PC-3 (cell line): ENCODE measurements around the gene MVB12B. TPM values are rescaled to one million over a fixed set of nuclear protein-coding genes. Genes with fewer than 3 reads are reported as not detected.

ENCODE experiments used
- ATAC-seq: fragments of 200-7000 bp; cut with Tn5 transposase; 2 replicates; pipeline ENCODE4 v1.9.1; 2020; ENCODE audit warnings: mild to moderate bottlenecking, moderate library complexity
- BruUV-seq: library from RNA; stranded (reverse); fragments of 400-500 nt; replicated peaks from 2 replicates; lab custom pipeline; 2021; lab: Mats Ljungman, UMichigan
- CTCF ChIA-PET: fragments of 300-600 bp; sonication (Branson Sonifier 250); formaldehyde crosslinking; loops from one replicate; lab custom pipeline; 2022; ENCODE audit warnings: antibody characterized with exemption; lab: Charles Lee
- POLR2A ChIA-PET: fragments of 300-600 bp; sonication (Branson Sonifier 250); formaldehyde crosslinking; loops from one replicate; lab custom pipeline; 2022; ENCODE audit warnings: antibody characterized with exemption; ENCODE audit not compliant: unreplicated experiment; lab: Charles Lee
- DNase-seq: peaks from one replicate; pipeline ENCODE4 v3.0.0-alpha.2; 2015
- H2AFZ ChIP-seq: fragments of 300-600 bp; sonication (generic); 2 replicates; pipeline ENCODE4 v1.6.0; 2016; ENCODE audit warnings: antibody characterized with exemption, low read length
- H3F3A ChIP-seq: fragments of 300-600 bp; sonication (generic); one replicate; pipeline ENCODE4 v1.6.0; 2017; ENCODE audit warnings: antibody characterized with exemption, low read length, control low read depth, mild to moderate bottlenecking; ENCODE audit not compliant: unreplicated experiment
- H3K27ac ChIP-seq: fragments of 300-600 bp; sonication (generic); 2 replicates; pipeline ENCODE4 v1.5.1; 2016; ENCODE audit warnings: mild to moderate bottlenecking, low read length
- H3K27me3 ChIP-seq: fragments of 300-600 bp; sonication (generic); 2 replicates; pipeline ENCODE4 v1.6.1; 2016; ENCODE audit warnings: low read length, mixed read lengths
- H3K36me3 ChIP-seq: fragments of 300-600 bp; sonication (generic); 2 replicates; pipeline ENCODE4 v1.6.1; 2016; ENCODE audit warnings: low read depth, mixed run types, low read length, mixed read lengths
- H3K4me1 ChIP-seq: fragments of 300-600 bp; sonication (generic); 2 replicates; pipeline ENCODE4 v1.5.1; 2016; ENCODE audit warnings: low read length; ENCODE audit not compliant: insufficient read depth
- H3K4me2 ChIP-seq: fragments of 300-600 bp; sonication (generic); 2 replicates; pipeline ENCODE4 v1.6.0; 2016; ENCODE audit warnings: low read length
- H3K4me3 ChIP-seq: fragments of 300-600 bp; sonication (generic); 2 replicates; pipeline ENCODE4 v1.5.1; 2016; ENCODE audit warnings: mild to moderate bottlenecking, low read length, mixed read lengths
- H3K79me2 ChIP-seq: fragments of 300-600 bp; sonication (generic); 2 replicates; pipeline ENCODE4 v1.6.1; 2017; ENCODE audit warnings: low read length, mixed read lengths
- H3K9ac ChIP-seq: fragments of 300-600 bp; sonication (generic); 2 replicates; pipeline ENCODE4 v1.6.0; 2016; ENCODE audit warnings: mild to moderate bottlenecking, low read length
- H3K9me2 ChIP-seq: fragments of 300-600 bp; sonication (generic); replicated peaks from 2 replicates; pipeline ENCODE4 v1.6.1; 2016; ENCODE audit warnings: mixed run types, low read length, mixed read lengths
- H3K9me3 ChIP-seq: fragments of 300-600 bp; sonication (generic); 2 replicates; pipeline ENCODE4 v1.6.1; 2016; ENCODE audit warnings: low read length, mixed read lengths
- H4K20me1 ChIP-seq: fragments of 300-600 bp; sonication (generic); 2 replicates; pipeline ENCODE4 v1.6.1; 2016; ENCODE audit warnings: low read length, mixed read lengths
- EZH2 ChIP-seq: fragments of 300-600 bp; sonication (generic); IDR thresholded peaks from one replicate; pipeline ENCODE4 v1.6.1; 2017; ENCODE audit warnings: antibody characterized with exemption, mild to moderate bottlenecking, low read length; ENCODE audit not compliant: unreplicated experiment
- EZH2phosphoT487 ChIP-seq: fragments of 300-600 bp; sonication (generic); IDR thresholded peaks from 2 replicates; pipeline ENCODE4 v1.6.1; 2018; ENCODE audit warnings: mild to moderate bottlenecking, antibody characterized with exemption, low read length, borderline replicate concordance
- intact Hi-C: fragments of 100-400 bp; cut with micrococcal nuclease; formaldehyde crosslinking; loops from 2 replicates; pipeline ENCODE4 v1.9.0; 2023
- total RNA-seq: library from RNA; depleted of rRNA; stranded (reverse); fragments of >200 nt; gene quantifications from 2 replicates; pipeline ENCODE4 v1.2.3, GENCODE V29; 2014
- TF ChIP-seq, protein P1 (sequence below): fragments of 300-600 bp; sonication (generic); conservative IDR thresholded peaks from 2 replicates; pipeline ENCODE4 v1.5.1; 2017; ENCODE audit warnings: antibody characterized with exemption, low read depth, mild to moderate bottlenecking, low read length

MVB12B gene
- total RNA-seq, 1 experiment from 2014 or later, result 7.2 TPM

DNA sequence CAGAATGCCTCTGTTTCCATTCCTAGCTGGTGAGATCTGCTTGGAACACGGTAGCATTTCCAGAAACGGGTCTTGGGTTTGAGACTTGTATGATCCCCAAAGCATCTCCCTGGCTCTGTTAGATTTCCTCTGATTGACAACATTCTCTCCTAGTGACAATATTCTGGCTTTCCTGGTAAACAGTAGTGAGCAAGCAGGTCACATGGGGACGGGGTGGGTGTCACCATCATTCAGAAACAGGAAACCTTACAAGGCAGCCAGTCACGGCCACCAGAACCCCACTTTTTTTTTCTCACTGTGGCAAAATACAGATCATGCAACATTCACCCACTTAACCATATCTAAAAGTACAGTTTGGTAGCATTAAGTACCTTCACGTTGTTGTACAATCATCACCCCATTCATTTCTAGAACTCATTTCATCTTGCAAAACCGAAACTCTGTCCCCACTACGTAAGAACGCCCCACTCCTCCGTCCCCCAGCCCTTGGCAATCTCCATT is 197.0 kb downstream of the MVB12B start:
- H3F3A ChIP-seq, result no peaks in the 10 kb centered on the region
- DNase-seq, result no peak
- H3K9ac ChIP-seq, result no peak overlapping the region
- intact Hi-C loops, result no loop called here
- no peak overlapping the region; the same call in 1 of the 2 replicates for H3K4me2 ChIP-seq
- H3K9me3 ChIP-seq, result no peaks in the 10 kb centered on the region
- H3K9me2 ChIP-seq, result no peaks in the 10 kb centered on the region
- CTCF ChIA-PET, result no interaction called here
- H3K4me3 ChIP-seq, result no peak overlapping the region
- no TSS peak for BruUV-seq
- H3K79me2 ChIP-seq, result no peaks in the 10 kb centered on the region
- TF ChIP-seq EZH2 (no peak), EZH2phosphoT487 (no peak)
- TF ChIP-seq, protein P1, sequence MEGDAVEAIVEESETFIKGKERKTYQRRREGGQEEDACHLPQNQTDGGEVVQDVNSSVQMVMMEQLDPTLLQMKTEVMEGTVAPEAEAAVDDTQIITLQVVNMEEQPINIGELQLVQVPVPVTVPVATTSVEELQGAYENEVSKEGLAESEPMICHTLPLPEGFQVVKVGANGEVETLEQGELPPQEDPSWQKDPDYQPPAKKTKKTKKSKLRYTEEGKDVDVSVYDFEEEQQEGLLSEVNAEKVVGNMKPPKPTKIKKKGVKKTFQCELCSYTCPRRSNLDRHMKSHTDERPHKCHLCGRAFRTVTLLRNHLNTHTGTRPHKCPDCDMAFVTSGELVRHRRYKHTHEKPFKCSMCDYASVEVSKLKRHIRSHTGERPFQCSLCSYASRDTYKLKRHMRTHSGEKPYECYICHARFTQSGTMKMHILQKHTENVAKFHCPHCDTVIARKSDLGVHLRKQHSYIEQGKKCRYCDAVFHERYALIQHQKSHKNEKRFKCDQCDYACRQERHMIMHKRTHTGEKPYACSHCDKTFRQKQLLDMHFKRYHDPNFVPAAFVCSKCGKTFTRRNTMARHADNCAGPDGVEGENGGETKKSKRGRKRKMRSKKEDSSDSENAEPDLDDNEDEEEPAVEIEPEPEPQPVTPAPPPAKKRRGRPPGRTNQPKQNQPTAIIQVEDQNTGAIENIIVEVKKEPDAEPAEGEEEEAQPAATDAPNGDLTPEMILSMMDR, result no peak
- no peaks in the 10 kb centered on the region for H3K36me3 ChIP-seq
- POLR2A ChIA-PET, result no interaction called here
- ATAC-seq, result no peak
- no peaks in the 10 kb centered on the region for H3K4me1 ChIP-seq
- H3K27ac ChIP-seq, result no peak overlapping the region
- H2AFZ ChIP-seq, result no peak overlapping the region
- H3K27me3 ChIP-seq, result peaks cover 27% of the 10 kb centered on the region
- H4K20me1 ChIP-seq, result no peaks in the 10 kb centered on the region

DNA sequence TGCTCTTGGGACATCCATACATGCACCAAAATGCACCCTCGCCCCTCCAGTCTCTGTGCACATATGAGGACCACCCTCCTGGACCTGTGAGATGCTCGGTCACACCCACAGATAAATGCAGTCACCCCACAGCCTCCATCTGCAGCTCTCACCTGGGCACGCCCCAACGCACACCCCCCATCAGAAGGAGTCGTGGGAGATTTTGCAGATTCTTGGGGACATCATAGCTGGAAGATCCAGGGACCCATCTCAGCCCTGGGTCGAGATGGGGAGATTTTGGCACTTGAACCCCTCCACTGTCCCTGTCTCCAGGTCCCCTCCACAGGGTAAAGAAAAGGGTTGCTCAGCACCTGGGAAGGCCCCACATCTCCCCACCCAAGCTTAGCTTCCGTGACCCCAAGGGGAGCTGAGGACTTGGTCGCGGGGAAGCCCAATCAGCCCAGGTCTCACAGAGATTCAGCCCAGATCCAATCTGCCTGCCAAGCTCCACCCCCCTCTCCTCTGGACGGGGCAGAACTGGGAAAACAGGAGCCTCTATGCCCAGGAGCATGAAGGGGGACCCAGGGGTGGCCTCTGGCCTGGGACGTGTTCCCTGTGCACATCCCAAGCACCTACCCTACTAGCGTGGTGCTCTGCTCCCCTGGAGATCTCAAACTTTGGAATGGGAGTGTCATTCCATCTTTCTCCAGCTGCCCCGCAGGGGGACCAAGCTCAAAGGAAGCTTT is 197.9 kb downstream of the MVB12B start:
- CTCF ChIA-PET, result no interaction called here
- Histone ChIP-seq H3K4me3 (no peak overlapping the region), H3K9me2 (no peaks in the 10 kb centered on the region), H3K9me3 (no peaks in the 10 kb centered on the region), H3K4me2 (no peak overlapping the region), H3K9ac (no peak overlapping the region), H3K4me1 (no peaks in the 10 kb centered on the region), H2AFZ (no peak overlapping the region), H4K20me1 (no peaks in the 10 kb centered on the region), H3F3A (no peaks in the 10 kb centered on the region), H3K27me3 (peaks cover 18% of the 10 kb centered on the region; the same call in 1 of the 2 replicates), H3K36me3 (no peaks in the 10 kb centered on the region), H3K79me2 (no peaks in the 10 kb centered on the region), H3K27ac (no peak overlapping the region)
- POLR2A ChIA-PET, result no interaction called here
- no peak for DNase-seq
- BruUV-seq, result no TSS peak
- TF ChIP-seq EZH2phosphoT487 (no peak), EZH2 (no peak)
- TF ChIP-seq, protein P1, result no peak
- intact Hi-C loops, result no loop called here
- ATAC-seq, result no peak
